ENCODE measurements around the gene MAP3K20. TPM values are rescaled to one million over a fixed set of nuclear protein-coding genes. Genes with fewer than 3 reads are reported as not detected.

Gene MAP3K20
- total and polyA plus RNA-seq, 2 of the 8 experiments (the other 6 are each of a cell fraction or from before 2014, with no cell fraction given), result 3.1 to 11.1 TPM

DNA sequence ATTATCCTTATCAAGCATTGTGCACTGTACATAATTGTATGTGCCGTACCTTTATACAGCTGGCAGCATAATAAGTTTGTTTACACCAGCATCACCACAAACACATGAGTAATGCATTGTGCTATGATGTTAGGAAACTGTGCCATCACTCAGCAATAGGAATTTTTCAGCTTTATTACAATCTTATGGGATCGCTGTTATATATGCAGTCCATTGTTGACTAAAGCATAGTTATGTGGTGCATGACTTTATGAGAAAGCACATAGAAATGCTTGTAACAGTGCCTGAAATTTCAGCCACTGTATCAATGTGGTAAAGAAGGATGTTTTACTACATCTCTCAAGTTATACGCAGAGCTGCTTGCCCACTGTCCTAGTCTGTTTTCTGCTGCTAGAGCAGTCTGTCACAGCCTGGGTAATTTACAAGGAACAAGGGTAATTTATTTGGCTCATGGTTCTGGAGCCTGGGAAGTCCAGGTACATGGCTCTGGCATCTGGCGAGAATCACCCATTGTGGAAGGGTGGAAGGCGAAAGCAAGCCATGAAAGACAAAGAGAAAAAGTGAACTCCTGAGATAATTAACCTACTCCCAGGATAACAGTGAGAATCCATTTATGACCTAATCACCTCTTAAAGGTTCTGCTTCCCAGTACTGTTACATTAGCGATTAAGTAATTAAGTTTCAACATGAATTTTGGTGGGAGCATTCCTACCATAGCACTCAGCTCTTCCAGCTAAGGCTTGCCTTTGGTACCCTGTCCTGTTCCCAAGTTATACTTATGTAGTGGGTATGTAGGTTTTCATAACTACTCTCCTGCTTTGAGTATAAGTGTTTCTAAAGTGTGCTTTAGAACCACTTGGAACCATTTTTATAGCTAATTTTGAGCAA lies 4.6 kb downstream of the MAP3K20 start (continued):
- TF ChIP-seq, protein P1, sequence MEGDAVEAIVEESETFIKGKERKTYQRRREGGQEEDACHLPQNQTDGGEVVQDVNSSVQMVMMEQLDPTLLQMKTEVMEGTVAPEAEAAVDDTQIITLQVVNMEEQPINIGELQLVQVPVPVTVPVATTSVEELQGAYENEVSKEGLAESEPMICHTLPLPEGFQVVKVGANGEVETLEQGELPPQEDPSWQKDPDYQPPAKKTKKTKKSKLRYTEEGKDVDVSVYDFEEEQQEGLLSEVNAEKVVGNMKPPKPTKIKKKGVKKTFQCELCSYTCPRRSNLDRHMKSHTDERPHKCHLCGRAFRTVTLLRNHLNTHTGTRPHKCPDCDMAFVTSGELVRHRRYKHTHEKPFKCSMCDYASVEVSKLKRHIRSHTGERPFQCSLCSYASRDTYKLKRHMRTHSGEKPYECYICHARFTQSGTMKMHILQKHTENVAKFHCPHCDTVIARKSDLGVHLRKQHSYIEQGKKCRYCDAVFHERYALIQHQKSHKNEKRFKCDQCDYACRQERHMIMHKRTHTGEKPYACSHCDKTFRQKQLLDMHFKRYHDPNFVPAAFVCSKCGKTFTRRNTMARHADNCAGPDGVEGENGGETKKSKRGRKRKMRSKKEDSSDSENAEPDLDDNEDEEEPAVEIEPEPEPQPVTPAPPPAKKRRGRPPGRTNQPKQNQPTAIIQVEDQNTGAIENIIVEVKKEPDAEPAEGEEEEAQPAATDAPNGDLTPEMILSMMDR (IDR thresholded peaks at IDR 0.05; ENCODE audit: control extremely low read depth in 1 of 3, insufficient read depth in 1 of 3, low read depth in 1 of 3, low read length in 3 of 3), result no peak
- TF ChIP-seq SAP30 (IDR thresholded peaks at IDR 0.05; ENCODE audit: insufficient read depth, insufficient replicate concordance, low read length), result no peak

Data from H1 (cell line).